Esophagus squamous epithelium (tissue), 5 donors: ENCODE results near the gene IL18R1. TPM values are rescaled to one million over a fixed set of nuclear protein-coding genes. Genes with fewer than 3 reads are reported as not detected.

Experiments used
- DNase-seq: peaks from one replicate; lab custom pipeline; 2025; lab: John Stamatoyannopoulos, UW
- H3K27ac ChIP-seq, 4 donors: fragments of 200-600 bp; sonication (generic); one replicate each; pipeline ENCODE4 v1.5.1; 2016 to 2019; ENCODE audit warnings: mild to moderate bottlenecking in 1 of 4
- H3K27me3 ChIP-seq, 4 donors: fragments of 200-600 bp; sonication (generic); 1 replicate in 3 of 4; 2 replicates in 1 of 4; pipeline versions ENCODE4 v1.5.1 to v1.6.0; 2017 to 2021; ENCODE audit warnings: antibody characterized with exemption in 1 of 4
- H3K36me3 ChIP-seq, 3 donors: fragments of 200-600 bp; sonication (generic); one replicate each; pipeline ENCODE4 v1.5.1; 2016 to 2019
- H3K4me1 ChIP-seq, 3 donors: fragments of 200-600 bp; sonication (generic); one replicate each; pipeline ENCODE4 v1.5.1; 2017 to 2019
- H3K4me3 ChIP-seq, 4 donors: fragments of 200-600 bp; sonication (generic); 1 replicate in 3 of 4; 2 replicates in 1 of 4; pipeline ENCODE4 v1.5.1; 2016 to 2019; ENCODE audit warnings: mild to moderate bottlenecking in 2 of 4, moderate library complexity in 1 of 4
- H3K9me3 ChIP-seq, 3 donors: fragments of 200-600 bp; sonication (generic); one replicate each; pipeline ENCODE4 v1.5.1; 2016 to 2019
- CTCF ChIP-seq, 6 experiments: fragments of 450-650 bp in 4 of 6; fragments of 200-600 bp in 2 of 6; sonication (generic) in 2 of 6; IDR thresholded peaks; one replicate each; pipeline ENCODE4 v1.5.1; 2016 to 2019; ENCODE audit warnings: antibody characterized with exemption in 6 of 6, mild to moderate bottlenecking in 4 of 6, moderate library complexity in 4 of 6
- POLR2A ChIP-seq, 4 donors: fragments of 450-650 bp; IDR thresholded peaks; one replicate each; pipeline ENCODE4 v1.6.1; 2017; ENCODE audit warnings: antibody characterized with exemption in 4 of 4, mild to moderate bottlenecking in 4 of 4, moderate library complexity in 3 of 4
- WGBS, 2 donors: methylation state at CpG; one replicate each; pipeline ENCODE4 v1.1.5; 2018; 5-methylcytosine and 5-hydroxymethylcytosine counted together
- intact Hi-C: fragments of 100-400 bp; cut with DNase I; formaldehyde crosslinking; loops from one replicate; pipeline ENCODE4 v1.15.0; 2022
- total RNA-seq, 4 donors: library from RNA; depleted of rRNA; stranded (reverse); fragments of >200 nt; gene quantifications; one replicate each; pipeline ENCODE4 v1.1.0, GENCODE V29; 2016
- donor health status: DM: yes; HTN: yes; CAD: no.

IL18R1 gene
- total RNA-seq, 4 donors from 2014 or later, result 0.45 to 5.5 (median 1.8) TPM

DNA sequence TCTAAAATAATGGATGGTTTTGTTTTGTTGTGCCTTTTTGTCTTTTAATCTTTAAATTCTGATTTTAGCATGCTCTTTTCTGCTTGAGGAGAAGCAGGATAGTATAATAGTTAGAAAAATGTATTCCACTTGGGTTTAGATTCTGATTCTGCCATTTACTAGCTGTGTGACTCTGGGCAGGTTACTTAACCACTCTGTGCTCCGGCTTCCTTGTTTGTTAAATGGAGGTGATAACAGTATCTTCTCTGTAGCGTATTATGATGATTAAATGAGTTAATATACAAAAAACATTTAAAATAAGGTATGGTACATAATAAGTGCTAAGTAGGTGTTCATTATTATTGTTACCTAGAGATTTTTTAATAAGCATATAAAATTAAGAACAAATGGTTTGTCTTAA, 40.4 kb downstream of the IL18R1 start:
- DNase-seq, result no peak
- no peaks in the 10 kb centered on the region for H3K27me3 ChIP-seq
- no peaks in the 10 kb centered on the region for H3K9me3 ChIP-seq
- WGBS, 2 donors, result 47 to 96% methylated on average over 2 of the region's 2 CpGs
- H3K4me1 ChIP-seq, result no peaks in the 10 kb centered on the region
- H3K27ac ChIP-seq, result no peak overlapping the region
- no peak overlapping the region for H3K4me3 ChIP-seq
- TF ChIP-seq CTCF (IDR thresholded peaks at IDR 0.05), result no peak
- no peak for TF ChIP-seq POLR2A (IDR thresholded peaks at IDR 0.05)
- intact Hi-C loops, result no loop called here
- H3K36me3 ChIP-seq, result no peaks in the 10 kb centered on the region

DNA sequence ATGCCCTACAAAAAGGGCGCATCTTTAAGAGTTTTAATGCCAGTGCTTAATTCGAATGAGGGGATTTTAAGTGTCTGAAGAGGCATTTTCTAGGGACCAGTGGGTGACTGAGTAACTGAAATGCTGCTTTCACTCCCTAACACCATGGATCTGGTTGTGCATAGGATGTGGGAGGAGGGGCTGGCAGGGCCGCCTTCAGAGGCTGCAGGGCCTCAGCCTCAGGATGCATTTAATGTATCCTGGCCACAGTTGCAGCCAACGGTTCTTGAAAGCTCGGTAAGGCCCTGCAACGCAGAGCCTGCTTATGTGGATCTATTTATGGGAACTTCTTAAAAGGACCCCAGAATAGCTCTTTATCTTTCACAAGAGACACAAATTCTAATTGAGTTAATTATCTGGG, 41.6 kb downstream of the IL18R1 start:
- Histone ChIP-seq H3K4me1 (no peaks in the 10 kb centered on the region), H3K9me3 (no peaks in the 10 kb centered on the region), H3K36me3 (no peaks in the 10 kb centered on the region), H3K27ac (no peak overlapping the region), H3K4me3 (no peak overlapping the region), H3K27me3 (no peaks in the 10 kb centered on the region)
- intact Hi-C loops, result no loop called here
- no peak for DNase-seq
- no peak for TF ChIP-seq POLR2A (IDR thresholded peaks at IDR 0.05)
- TF ChIP-seq CTCF (IDR thresholded peaks at IDR 0.05), result no peak
- WGBS, 2 donors, result 72 to 85% methylated on average over 6 of the region's 6 CpGs

DNA sequence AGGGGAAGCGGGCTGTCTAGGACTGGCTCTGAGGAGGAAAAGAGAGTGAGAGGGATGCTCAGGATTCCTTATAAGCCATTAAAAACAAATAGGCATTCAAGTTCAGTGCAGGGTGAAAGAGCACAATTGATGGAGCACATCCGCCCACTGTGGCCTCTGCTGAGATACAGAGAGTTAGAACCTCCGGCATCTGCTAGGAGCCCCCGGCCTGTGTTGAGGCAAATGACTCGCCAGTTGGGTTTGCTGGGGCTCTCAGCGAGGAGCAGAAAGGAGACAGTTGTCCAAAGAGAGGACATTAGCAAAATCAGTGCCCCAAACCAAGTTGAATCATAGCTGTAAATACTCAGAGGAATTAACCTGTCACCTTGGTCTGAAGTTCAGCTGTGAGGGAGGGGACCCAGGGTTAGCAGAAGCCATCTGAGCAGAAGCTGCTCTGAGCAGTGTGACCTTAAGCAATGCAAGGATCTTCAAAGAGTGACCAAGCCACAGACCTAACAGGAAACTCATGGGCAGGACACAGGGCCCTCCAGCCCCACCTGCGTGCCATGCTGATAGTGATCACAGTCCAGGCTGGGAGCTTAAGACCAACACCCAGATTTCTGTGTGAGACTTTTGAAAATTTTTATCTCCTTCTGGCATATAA, 44.0 kb downstream of the IL18R1 start:
- WGBS, 2 donors, result 73% methylated on average over 7 of the region's 7 CpGs; no CpG with 5 or more reads in 1 of the 2 donors
- H3K27me3 ChIP-seq, result no peaks in the 10 kb centered on the region
- H3K4me3 ChIP-seq, result no peak overlapping the region
- no peak for DNase-seq
- H3K27ac ChIP-seq, result no peak overlapping the region
- TF ChIP-seq CTCF (IDR thresholded peaks at IDR 0.05), result no peak
- no peak for TF ChIP-seq POLR2A (IDR thresholded peaks at IDR 0.05)
- H3K36me3 ChIP-seq, result no peaks in the 10 kb centered on the region
- H3K4me1 ChIP-seq, result no peaks in the 10 kb centered on the region
- no peaks in the 10 kb centered on the region for H3K9me3 ChIP-seq
- intact Hi-C loops, result no loop called here

GRCh38 chr2:102401456-102401855, 45.9 kb downstream of the IL18R1 start:
- Histone ChIP-seq H3K9me3 (no peaks in the 10 kb centered on the region), H3K27ac (no peak overlapping the region), H3K4me1 (no peaks in the 10 kb centered on the region), H3K27me3 (no peaks in the 10 kb centered on the region), H3K36me3 (no peaks in the 10 kb centered on the region), H3K4me3 (no peak overlapping the region)
- no peak for TF ChIP-seq CTCF (IDR thresholded peaks at IDR 0.05)
- TF ChIP-seq POLR2A (IDR thresholded peaks at IDR 0.05), result no peak
- intact Hi-C loops, result no loop called here
- no peak for DNase-seq

DNA sequence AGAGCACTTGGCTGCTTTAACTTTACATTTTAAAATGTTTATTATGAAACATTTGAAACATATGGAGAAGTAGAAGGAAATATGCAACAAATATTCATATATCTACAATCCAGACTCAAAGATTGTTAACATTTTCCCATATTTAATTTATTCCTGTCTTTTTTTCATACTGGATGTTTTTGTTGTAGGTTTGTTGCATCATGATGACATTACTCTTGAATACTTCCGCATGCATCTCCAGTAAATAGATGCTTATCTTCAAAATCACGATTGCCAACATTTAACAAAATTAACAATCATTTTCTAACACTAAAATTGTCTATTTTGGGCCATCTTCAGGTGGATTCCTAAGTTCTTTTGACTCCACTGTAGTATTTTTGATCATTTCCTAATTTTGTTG, 46.3 kb downstream of the IL18R1 start:
- no peaks in the 10 kb centered on the region for H3K4me1 ChIP-seq
- no peaks in the 10 kb centered on the region for H3K9me3 ChIP-seq
- no peak overlapping the region for H3K4me3 ChIP-seq
- no peaks in the 10 kb centered on the region for H3K36me3 ChIP-seq
- H3K27ac ChIP-seq, result no peak overlapping the region
- DNase-seq, result no peak
- 90 to 93% methylated on average over 2 of the region's 2 CpGs for WGBS, 2 donors
- no peak for TF ChIP-seq CTCF (IDR thresholded peaks at IDR 0.05)
- TF ChIP-seq POLR2A (IDR thresholded peaks at IDR 0.05), result no peak
- intact Hi-C loops, result no loop called here
- H3K27me3 ChIP-seq, result no peaks in the 10 kb centered on the region
